HG03565 (cell line): ENCODE data around the gene COPG1.
A peak's percentile ranks its signal among the peaks of the same experiment; 100 is the strongest.

ENCODE experiments used
- ATAC-seq: cut with Tn5 transposase; IDR thresholded peaks from one replicate; pipeline ENCODE4 v1.9.1; 2021; ENCODE audit warnings: mild to moderate bottlenecking, moderate library complexity; ENCODE audit not compliant: unreplicated experiment

The COPG1 gene

DNA sequence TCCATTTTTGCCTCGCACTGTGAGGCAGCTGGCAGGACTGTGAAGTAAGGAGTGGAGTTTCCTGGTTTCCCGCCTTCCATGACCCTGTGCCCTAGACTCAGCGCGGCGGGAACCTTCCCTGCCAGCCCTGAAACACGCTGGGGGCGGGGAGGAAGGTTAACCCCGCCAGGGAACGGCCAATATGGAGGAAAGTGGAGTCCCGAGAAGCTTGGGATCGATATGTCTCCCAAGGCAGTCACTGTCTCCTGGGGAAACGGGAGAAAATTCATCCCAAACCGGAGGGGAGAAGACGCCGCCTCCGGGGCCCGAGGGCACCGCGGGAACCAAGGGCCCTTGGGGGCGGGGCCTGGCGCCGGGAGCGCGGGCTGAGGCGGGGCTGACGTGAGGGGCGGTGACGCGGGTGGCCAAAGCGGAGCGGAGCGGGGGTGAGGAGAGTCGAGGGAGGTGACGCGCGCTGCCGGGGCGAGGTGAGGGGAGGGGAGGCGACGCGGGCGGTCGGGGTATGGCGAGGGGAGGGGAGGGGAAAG lies 29.1 kb downstream of the COPG1 start, which contains the start of gene HMCES:
Gene HMCES, plus strand, starts transcription at position 432 of the 527 bp plus-strand sequence. CDS start 863 bp downstream, outside the sequence.
- ATAC-seq: peak; percentile 17

DNA sequence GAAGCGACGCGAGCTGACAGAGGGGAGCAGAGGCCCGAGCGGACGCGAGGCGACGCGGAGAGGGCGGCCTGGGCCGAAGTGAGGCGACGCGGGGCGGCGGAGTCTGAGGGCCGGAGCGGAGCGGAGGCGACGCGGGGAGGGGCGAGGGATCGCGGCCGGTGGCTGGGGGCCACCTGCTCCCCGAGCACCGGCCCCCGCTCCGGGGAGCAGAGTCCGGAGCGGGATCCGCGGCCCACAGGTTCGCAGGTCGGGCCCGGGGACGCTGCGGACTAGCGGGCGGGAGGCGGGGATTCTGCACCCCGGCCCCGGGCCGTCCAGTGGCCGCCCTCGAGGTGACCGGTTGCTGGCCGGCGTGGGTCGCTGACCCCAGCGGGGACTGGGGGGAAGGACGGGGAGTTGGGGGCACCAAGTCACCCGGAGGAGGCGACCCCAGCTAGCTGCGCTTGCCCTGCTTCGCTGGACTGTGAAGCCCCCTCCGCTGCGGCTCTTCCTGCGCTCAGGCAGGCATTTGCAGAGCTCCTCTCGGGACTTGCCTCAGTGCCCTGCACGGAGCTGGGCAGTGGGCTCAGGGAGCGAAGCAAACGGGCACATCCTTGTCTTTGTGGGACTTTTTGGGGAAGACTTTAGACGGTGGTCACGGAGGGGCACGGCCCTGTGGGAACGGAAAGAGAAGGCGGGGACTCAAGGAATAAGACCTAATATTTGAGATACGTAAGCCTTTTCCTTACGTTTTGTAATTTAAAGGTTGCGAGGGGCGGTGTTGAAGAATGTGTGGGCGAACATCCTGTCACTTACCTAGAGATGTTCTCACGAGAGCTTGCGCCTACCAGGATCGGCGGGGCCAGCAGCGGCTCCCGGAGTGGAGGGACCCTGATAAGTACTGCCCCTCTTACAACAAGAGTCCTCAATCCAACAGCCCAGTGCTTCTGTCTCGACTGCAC lies 29.8 kb downstream of the COPG1 start:
- ATAC-seq: no peak

DNA sequence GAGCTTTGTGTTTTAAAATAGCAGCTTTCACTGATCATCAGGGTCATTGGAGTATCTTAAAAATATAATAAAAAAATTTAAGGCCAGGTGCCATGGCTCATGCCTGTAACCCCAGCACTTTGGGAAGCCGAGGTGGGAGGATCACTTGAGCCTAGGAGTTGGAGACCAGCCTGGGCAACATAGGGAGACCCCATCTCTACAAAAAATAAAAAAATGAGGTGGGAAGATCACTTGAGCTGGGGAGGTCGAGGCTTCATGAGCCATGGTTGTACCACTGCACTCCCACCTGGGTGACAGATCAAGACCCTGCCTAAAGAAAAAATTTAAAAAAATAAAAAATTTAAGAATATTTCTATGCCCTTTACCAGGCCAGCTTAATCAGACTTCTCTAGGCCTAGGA lies 30.8 kb downstream of the COPG1 start:
- no peak for ATAC-seq

DNA sequence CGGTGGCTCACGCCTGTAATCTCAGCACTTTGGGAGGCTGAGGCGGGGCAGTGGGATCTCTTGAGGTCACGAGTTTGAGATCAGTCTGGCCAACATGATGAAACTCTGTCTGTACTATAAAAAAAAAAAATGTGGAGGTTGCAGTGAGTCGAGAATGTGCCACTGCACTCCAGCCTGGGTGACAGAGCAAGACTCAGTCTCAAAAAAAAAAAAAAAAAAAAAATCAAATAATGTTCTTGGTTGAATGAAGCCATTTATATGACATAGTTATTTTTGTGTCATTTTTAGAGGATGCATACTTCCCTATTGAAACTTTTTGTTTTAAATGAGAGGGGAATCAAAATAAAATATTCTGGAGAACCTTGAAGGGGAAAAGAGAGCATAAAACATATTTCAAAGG lies 32.3 kb downstream of the COPG1 start:
- ATAC-seq: no peak

DNA sequence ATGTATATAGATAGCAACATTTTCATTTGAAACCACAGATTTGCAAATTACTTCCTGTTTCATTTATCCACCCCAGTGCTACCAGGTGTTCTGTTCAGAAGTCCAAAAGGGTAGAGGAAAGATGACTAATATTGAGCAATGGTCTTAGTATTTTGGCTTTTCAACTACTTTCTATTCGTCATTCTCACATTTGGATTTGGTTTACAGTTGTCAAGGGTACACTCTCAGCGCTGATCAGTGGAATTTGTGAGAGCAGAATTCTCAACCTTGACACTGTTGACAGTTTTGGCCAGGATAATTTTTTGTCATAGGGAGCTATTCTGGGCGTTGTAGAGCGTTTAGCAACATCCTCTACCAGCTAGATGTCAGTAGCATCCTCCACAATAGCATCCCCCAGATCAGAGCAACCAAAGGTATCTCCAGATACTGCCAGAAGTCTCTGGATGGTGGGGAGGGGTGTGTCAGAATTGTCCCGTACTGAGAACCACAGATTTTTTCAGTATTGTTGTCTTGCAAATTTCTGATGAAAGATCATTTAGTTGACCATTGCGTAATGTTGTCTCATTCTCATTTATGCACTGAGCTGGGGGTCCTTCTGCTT lies 33.4 kb downstream of the COPG1 start:
- ATAC-seq: peak; percentile 82

DNA sequence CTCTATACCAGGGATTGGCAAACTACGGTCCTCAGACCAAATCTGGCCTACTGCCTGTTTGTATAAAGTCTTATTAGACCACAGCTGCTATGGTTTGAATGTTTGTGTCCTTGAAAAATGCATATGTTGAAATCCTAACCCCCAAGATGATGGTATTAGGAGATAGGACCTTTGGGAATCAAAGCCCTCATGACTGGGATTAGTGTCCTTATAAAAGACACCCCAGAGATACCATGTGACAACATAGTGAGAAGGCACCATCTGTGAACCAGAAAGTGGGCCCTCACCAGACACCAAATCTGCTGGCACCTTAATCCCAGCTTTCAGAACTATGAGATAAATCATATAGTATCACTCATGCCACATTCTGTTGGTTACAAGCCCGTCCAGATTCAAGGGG lies 36.7 kb downstream of the COPG1 start:
- ATAC-seq: no peak

DNA sequence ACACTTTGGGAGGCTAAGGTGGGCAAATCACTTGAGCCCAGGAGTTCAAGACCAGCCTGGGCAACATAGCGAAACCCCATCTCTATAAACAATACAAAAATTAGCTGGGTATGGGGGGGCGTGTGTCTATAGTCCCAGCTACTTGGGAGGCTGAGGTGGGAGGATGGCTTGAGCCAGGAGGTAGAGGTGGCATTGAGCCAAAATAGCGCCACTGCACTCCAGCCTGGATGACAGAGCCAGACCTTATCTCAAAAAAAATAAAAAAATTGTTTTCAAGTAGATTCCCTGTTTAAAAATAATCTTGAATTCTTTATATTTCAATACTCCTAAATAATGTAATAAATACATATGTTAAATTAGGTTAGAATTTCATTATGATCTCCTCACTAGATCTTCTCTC lies 39.0 kb downstream of the COPG1 start:
- no peak for ATAC-seq

DNA sequence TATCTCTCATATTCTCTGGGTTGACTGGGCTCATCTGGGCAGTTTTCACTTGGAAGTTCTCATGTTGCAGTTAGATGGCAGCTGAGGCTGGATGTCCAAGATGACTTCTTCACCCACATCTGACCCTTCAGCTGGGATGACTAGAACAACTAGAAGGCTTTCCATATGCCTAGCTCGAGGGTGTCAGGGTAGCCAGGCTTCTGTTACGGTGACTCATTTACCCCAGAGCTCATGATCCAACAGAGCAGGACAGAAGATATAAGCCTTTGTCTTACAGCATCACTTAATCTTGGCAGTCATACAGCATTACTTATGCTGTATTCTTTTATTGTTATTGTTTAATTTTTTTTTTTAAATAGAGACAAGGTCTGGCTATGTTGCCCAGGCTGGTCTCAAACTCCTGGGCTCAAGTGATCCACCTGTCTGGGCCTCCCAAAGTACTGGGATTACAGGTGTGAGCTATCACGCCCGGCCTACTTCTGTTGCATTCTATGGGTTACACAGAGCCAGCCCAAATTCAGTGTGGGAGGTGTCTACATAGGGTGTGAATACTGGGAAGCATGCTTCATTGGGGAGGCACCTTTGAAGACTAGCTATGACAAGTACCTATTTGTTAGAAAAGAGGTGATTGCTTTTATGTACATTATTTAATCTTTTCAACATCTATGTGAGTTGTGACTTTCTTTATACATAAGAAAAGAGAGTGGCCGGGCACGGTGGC lies 40.0 kb downstream of the COPG1 start:
- no peak for ATAC-seq

DNA sequence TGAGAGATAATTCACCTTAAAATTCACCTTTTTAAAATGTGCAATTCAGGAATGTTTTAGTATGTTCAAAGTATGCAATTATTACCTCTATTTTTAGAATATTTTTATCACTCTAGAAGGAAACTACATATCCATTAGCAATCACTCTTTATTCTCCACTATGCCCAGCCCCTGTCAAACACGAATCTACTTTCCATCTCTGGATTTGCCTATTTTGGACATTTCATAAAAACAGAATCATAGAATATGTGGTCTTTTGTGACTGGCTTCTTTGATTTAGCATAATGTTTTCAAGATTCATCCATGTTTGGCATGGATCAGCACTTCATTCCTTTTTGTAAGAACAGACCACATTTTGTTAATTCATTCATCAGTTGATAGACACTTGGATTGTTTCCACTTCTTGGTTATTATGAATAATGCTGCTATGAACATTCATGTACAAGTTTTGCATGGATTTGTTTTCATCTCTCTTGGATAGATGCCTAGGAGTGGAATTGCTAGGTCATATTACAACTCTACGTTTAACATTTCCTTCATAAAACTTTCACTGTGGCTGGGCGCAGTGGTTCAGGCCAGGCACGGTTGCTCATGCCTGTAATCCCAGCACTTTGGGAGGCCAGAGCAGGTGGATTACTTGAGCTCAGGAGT lies 42.0 kb downstream of the COPG1 start:
- no peak for ATAC-seq

DNA sequence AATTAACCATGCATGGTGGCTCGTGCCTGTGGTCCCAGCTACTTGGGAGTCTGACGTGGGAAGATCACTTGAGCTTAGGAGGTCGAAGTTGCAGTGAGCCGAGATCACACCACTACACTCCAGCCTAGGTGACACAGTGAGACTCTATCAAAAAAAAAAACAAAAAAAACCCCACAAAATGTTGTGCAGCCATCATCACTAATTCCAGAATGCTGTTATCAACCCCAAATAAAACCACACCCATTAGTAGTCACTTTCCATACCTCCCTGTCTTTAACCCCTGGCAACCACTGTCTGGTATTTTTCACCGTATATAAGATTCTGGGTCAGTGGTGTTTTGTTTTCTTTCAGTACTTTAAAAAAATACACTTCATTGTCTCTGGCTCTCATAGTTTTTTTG lies 45.9 kb downstream of the COPG1 start:
- no peak for ATAC-seq

DNA sequence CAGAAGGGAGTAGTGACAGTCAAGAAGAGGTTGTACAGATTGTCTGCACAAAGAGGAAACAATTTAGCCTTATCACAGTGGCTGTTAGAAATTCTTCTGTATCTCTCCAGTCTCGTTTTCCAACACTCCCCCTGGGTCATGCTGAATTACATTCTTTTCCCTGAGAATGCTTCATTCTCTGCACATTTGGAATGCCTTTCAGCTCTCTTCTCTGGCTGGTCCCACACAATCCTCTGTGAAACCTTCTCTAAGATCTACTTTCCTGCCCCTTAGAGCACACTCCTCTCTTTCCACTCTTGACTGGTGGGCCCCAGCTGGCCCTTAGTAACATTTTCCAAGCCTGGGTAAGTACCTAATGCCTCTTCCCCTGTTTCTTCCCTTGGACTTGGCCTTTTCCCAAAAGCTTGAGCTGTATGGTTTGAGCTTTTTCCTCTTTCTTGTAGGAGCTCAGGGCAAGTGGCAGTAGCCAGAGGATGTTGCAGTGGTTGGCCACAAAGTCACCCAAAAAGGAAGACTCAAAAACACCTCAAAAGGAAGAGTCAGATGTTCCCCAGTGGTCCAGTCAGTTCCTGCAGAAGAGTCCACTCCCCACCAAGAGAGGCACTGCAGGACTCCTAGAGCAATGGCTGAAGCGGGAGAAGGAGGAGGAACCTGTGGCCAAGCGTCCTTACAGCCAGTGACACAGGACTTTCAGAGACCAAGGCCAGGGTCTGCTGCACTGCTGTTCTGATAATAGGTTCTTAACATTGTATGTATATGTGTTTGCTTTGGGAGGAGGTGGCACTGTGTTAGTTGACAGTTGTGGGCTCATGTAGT lies 54.9 kb downstream of the COPG1 start:
- ATAC-seq: no peak

DNA sequence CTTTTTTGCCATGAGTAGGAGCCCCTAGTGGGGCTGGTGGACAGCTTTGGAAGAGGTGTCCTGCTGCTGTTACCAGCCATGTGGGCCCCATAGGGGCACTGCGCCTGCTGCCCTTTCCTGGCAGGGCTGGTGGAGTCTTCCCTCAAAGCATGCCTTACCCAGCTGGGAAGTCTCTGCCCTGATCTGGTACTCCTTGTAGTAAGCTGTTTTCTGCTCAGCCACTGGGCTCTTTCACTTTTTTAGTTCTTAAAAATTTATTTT lies 55.5 kb downstream of the COPG1 start:
- no peak for ATAC-seq

DNA sequence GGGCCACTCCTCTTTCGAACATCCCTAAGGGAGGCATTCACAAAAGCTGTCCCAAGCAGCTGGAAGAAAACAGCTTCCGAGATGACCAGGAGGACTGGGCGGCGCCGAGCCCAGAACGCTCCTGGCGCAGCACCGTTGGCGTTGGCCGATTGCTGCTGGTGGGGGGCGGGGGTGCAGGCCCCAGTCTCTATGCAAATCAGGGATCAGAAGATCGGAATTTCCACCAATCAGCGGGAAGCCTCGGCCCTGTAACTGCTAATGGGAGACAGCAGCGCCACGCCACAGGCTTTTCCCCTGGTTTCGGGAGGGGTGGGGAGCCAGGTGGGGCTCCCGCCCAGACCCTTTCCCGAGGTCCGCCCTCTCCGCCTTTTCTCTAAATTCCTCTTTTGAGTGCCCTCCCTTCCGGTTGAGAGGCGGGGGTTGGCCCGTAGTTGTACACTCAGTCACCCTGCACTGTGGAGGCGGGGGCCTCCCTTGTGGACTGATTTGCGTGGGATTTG lies 56.2 kb downstream of the COPG1 start:
- ATAC-seq: no peak

DNA sequence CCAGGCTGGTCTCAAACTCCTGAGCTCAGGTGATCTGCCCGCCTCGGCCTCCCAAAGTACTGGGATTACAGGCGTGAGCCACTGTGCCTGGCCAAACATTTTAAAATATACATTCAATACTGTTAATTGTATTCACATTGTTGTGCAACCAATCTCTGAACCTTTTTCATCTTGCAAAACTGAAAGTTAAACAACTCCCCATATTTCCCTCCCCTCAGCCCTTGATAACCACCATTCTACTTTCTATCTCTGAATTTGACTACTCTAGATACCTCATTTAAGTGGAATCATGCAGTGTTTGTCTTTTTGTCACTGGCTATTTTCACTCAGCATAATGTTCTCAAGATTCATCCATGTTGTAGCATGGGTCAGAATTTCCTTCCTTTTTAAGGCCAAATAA lies 59.2 kb downstream of the COPG1 start:
- ATAC-seq: no peak

DNA sequence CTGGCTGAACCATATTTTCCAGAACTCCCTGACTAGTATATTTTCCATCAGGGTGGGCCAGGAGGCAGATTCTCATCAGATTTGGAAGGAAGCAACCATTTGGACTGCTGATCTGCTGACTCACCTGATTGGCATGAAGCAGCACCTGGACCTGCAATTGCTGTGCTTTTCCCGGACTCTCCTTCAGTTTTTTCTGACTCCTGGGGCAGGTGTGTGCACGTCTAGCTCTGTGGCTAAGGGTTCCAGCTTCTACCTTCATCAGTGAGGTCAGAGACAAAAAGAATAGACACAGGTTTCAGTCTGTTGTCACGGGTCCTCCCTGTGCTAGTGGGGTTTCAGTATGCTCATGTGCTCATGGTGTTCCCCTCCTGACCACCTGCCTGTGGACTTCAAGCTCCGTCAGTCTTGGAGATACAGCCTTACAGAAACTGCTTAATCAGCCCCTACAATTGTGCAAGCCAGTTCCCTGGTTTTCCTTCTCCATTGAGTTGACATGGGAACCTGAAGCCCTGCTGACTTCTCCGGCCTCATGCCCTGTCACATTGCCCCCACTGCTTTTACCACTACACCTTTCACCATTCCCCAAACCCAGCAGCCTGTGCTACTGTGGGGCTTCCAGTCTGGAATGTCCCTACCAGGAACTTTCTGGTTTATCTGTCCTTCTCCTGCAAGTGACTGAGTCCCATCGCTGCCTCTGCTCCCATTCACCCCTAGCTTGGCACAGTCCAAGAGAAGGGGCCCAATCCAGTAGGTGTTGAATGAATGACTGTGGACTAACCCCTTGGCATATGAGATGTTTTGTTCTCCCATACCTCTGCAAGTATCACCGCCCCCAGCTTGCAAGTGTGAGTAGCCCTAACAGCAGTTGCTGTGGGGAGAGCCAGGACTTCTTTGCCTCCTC lies 61.0 kb downstream of the COPG1 start:
- ATAC-seq: peak; percentile 45

DNA sequence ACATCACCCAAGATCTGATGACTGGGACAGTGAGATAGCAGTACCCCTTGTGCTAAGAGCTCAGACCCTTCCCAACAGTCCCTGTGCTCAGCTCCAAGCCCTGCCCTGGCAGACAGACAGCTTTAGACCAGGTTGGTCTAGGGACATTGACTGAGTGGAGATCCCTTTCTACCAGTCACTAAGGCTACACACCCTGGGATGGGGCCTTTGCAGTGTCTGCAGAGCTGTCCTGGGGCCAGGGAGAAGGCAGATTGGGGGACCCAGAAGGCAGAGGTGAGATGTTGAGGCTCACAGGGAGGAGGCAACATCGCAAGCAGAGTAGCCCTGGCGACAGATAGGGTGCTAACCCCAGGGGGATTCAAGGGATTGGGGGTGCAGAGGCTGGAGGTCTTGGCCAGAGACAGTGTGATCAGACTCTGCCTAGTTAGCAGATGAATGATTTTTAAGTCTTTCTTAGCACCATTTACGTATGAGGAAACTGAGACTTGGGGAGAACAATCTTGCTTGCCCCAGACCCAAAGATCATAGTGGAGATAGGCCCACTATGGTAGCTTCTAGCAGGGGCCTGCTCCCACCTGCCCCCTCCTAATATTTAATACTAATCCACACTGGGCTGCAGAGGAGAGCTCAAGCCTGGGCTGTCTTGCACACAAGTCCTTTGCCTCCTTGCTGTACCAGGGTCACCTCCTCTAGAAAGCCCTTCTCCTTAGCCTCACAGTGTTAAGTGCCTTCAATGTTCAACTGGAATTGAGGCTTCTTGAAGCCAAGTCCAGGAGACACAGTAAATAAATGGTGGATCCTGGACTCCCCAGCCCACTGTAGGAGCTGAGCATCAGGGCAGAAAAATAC lies 61.9 kb downstream of the COPG1 start:
- no peak for ATAC-seq

DNA sequence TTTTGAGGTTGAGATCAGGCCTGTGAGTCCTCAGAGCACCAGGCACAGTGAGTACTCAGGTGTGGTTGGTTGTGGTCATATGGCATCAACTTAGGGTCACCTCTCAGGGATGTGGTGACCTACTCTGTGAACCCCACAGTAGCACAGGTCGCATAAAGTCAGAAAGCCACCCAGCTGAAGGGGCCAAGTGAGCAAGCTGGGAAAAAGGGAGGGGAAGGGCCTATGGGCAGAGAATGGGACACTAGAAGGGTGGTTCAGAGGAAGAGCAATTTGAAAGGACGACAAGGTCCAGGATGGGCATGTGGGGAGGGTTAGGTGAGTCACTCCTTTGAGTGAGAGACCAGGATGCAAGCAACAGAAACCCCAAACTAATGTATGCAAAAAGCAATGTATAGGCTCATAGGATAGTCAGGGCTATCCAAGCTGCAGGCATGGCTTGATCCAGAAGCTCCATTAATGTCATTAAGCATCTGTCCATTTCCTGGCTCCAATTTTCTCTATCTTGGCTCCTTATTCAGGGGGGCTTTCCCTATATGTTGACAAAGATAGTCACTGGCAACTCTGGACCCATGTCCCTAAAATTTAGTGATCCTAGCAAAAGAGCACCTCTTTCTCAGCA lies 62.7 kb downstream of the COPG1 start:
- no peak for ATAC-seq
